Osteocyte (in vitro differentiated cells): ENCODE results near the gene EEF1AKMT3. TPM values are rescaled to one million over a fixed set of nuclear protein-coding genes. Genes with fewer than 3 reads are reported as not detected.
A peak's percentile ranks its signal among the peaks of the same experiment; 100 is the strongest.

Experiments
- DNase-seq: peaks from one replicate; pipeline ENCODE4 v3.0.0; 2021; ENCODE audit warnings: mixed read lengths; ENCODE audit not compliant: unreplicated experiment; ENCODE audit errors: extremely low spot score
- H3K27ac Mint-ChIP-seq: one replicate; pipeline ENCODE4 v1.8.0; 2021; ENCODE audit warnings: mild to moderate bottlenecking, mixed read lengths; ENCODE audit not compliant: unreplicated experiment
- H3K27me3 Mint-ChIP-seq: one replicate; pipeline ENCODE4 v1.8.0; 2021; ENCODE audit warnings: mixed read lengths; ENCODE audit not compliant: unreplicated experiment
- H3K36me3 Mint-ChIP-seq: one replicate; pipeline ENCODE4 v1.8.0; 2021; ENCODE audit warnings: mixed read lengths; ENCODE audit not compliant: unreplicated experiment
- H3K4me1 Mint-ChIP-seq: one replicate; pipeline ENCODE4 v1.8.0; 2021; ENCODE audit warnings: mixed read lengths; ENCODE audit not compliant: unreplicated experiment
- H3K4me3 Mint-ChIP-seq: one replicate; pipeline ENCODE4 v1.8.0; 2021; ENCODE audit warnings: mild to moderate bottlenecking, moderate library complexity, mixed read lengths; ENCODE audit not compliant: unreplicated experiment
- H3K9me3 Mint-ChIP-seq: one replicate; pipeline ENCODE4 v1.8.0; 2021; ENCODE audit warnings: mixed read lengths; ENCODE audit not compliant: unreplicated experiment
- CTCF ChIP-seq: fragments of 200-600 bp; sonication (generic); IDR thresholded peaks from 2 replicates; pipeline ENCODE4 v1.5.0; 2021; ENCODE audit warnings: antibody characterized with exemption, mild to moderate bottlenecking, moderate library complexity
- total RNA-seq: library from RNA; stranded (reverse); gene quantifications from 2 replicates; pipeline ENCODE4 v1.2.1, GENCODE V29; 2021

Gene EEF1AKMT3
- total RNA-seq, 1 donor from 2014 or later, result 9.8 TPM

GRCh38 chr12:57735952-57736740 is 36.3 kb upstream of the EEF1AKMT3 start:
- Mint-ChIP-seq H3K9me3 (no peaks in the 10 kb centered on the region), H3K27me3 (peaks cover 73% of the 10 kb centered on the region), H3K4me1 (peaks cover 26% of the 10 kb centered on the region), H3K4me3 (peak overlapping the region; percentile 76), H3K27ac (no peak overlapping the region), H3K36me3 (no peaks in the 10 kb centered on the region)
- peak; percentile 57 for TF ChIP-seq CTCF
- DNase-seq, result no peak

GRCh38 chr12:57736741-57737466 is 35.5 kb upstream of the EEF1AKMT3 start:
- no peaks in the 10 kb centered on the region for H3K9me3 Mint-ChIP-seq
- peak overlapping the region; percentile 76 for H3K4me3 Mint-ChIP-seq
- H3K4me1 Mint-ChIP-seq, result peaks cover 26% of the 10 kb centered on the region
- TF ChIP-seq CTCF, result no peak
- H3K27ac Mint-ChIP-seq, result no peak overlapping the region
- DNase-seq, result no peak
- peaks cover 76% of the 10 kb centered on the region for H3K27me3 Mint-ChIP-seq
- no peaks in the 10 kb centered on the region for H3K36me3 Mint-ChIP-seq

- Mint-ChIP-seq H3K27ac (no peak overlapping the region), H3K4me3 (peak overlapping the region; percentile 76), H3K27me3 (peaks cover 75% of the 10 kb centered on the region), H3K9me3 (no peaks in the 10 kb centered on the region), H3K4me1 (peaks cover 26% of the 10 kb centered on the region), H3K36me3 (no peaks in the 10 kb centered on the region)
- peak; percentile 62 for TF ChIP-seq CTCF
- DNase-seq, result no peak
Measured at GRCh38 chr12:57737467-57738460, 34.6 kb upstream of the EEF1AKMT3 start.

- Mint-ChIP-seq H3K4me1 (peaks cover 26% of the 10 kb centered on the region), H3K27ac (no peak within 1 kb of the TSS), H3K4me3 (peak within 1 kb of the TSS; percentile 69), H3K27me3 (peaks cover 65% of the 10 kb centered on the region), H3K36me3 (no peaks in the 10 kb centered on the region), H3K9me3 (no peaks in the 10 kb centered on the region)
- no peak for DNase-seq
- TF ChIP-seq CTCF, result no peak
Measured at GRCh38 chr12:57738661-57739237, 33.7 kb upstream of the EEF1AKMT3 start, which contains the start of gene AGAP2. Gene AGAP2, minus strand, starts transcription at chr12:57738742. Its CDS starts 496 bp downstream, at chr12:57738246.
